Raji (cell line): ENCODE measurements around the gene CISD1.

ENCODE experiments used
- POLR2A ChIP-seq: IDR thresholded peaks from 2 replicates; pipeline ENCODE4 v1.6.1; 2011; ENCODE audit warnings: low read depth, low read length, control low read depth; ENCODE audit not compliant: insufficient read depth

The CISD1 gene

GRCh38 chr10:58268946-58269781 is at the start of gene CISD1:
Gene CISD1, plus strand, starts transcription at chr10:58269162. Its CDS starts 112 bp downstream, at chr10:58269274.
- TF ChIP-seq POLR2A, result peak; percentile 98

- no peak for TF ChIP-seq POLR2A
Observed at GRCh38 chr10:58219875-58220274, 49.1 kb upstream of the CISD1 start.

GRCh38 chr10:58220769-58221451 is 48.1 kb upstream of the CISD1 start:
- TF ChIP-seq POLR2A, result no peak

GRCh38 chr10:58225654-58226053 is 43.3 kb upstream of the CISD1 start:
- no peak for TF ChIP-seq POLR2A

- no peak for TF ChIP-seq POLR2A
Observed at GRCh38 chr10:58237014-58237834, 31.7 kb upstream of the CISD1 start.

GRCh38 chr10:58239561-58240169 is 29.3 kb upstream of the CISD1 start:
- no peak for TF ChIP-seq POLR2A

- no peak for TF ChIP-seq POLR2A
Observed at GRCh38 chr10:58240531-58240930, 28.4 kb upstream of the CISD1 start.

- no peak for TF ChIP-seq POLR2A
Observed at GRCh38 chr10:58241346-58241745, 27.6 kb upstream of the CISD1 start.

- no peak for TF ChIP-seq POLR2A
Observed at GRCh38 chr10:58243269-58243668, 25.7 kb upstream of the CISD1 start.

- no peak for TF ChIP-seq POLR2A
Observed at GRCh38 chr10:58253184-58253583, 15.8 kb upstream of the CISD1 start.

GRCh38 chr10:58254644-58255043 is 14.3 kb upstream of the CISD1 start:
- TF ChIP-seq POLR2A, result no peak

GRCh38 chr10:58258977-58259692 is 9.8 kb upstream of the CISD1 start:
- TF ChIP-seq POLR2A, result no peak

GRCh38 chr10:58260334-58260733 is 8.6 kb upstream of the CISD1 start:
- no peak for TF ChIP-seq POLR2A

GRCh38 chr10:58262766-58263165 is 6.2 kb upstream of the CISD1 start:
- no peak for TF ChIP-seq POLR2A
